ENCODE results near the gene CREB3L1.

Gene CREB3L1

DNA sequence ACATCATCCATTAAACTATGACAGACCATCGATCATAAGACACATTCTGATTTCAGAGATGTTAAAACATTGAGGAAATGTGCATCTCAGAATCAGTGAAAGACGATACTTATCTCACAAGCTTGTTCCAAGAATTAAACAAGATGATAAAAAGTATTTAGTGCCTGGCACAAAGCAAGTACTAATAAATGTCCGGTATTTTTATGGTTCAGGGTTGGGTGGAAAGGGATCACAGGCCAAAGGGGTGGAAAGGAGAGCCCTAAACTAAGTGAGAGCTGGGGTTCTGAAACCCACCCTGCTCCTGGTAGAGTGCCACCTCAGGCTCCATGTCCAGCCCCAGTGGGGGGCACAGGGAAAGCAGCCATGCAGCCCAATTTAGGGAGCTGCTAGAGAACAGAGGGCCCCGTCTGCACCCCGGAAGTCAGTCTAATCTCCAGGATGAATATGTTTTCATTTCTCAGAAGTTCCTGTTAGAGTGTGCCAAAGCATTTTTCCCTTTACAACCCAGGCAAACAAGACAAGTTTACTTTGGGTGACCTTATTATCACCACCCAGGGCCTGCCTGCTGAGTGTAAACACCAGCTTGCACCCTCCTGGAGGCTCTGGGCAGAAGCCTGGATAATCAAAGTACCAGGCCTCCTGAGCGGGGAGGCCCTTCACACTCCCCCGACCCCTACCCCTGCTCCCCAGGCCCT, 3.8 kb upstream of the CREB3L1 start:
- DNase-seq (ENCODE audit: low spot score): no peak

DNA sequence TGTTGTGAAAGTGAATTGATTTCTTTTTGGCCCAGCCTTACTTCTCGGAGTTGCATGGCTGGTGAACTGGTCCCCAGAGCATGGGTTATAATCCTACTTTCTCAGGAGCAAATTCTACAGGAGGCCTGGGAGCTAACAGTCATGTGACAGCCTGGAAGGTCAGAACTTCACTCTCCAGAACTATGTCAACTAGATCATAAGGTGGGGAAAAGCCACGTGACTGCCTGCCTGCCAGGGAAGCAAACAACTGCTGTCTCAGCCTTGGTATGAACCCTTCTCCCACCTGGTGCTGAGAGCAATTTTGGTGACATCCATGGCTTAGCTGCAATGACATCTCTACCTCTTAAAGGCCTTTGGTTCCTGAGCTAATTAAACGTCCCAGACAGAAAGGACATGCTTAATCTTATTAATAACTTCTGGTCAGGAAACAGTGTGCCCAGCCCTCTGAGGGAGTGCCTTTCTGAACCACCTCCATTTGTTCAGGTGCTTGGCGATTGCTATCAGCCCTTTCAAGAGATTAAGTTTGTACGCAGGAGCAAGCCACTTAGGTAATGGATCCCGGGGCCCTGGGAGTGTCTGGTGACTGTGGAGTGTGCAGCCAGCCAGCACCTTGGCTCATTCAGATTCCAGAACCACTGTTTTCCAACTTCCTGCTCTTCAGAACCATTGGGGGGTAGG, 1.4 kb upstream of the CREB3L1 start:
- no peak for DNase-seq (ENCODE audit: low spot score)

DNA sequence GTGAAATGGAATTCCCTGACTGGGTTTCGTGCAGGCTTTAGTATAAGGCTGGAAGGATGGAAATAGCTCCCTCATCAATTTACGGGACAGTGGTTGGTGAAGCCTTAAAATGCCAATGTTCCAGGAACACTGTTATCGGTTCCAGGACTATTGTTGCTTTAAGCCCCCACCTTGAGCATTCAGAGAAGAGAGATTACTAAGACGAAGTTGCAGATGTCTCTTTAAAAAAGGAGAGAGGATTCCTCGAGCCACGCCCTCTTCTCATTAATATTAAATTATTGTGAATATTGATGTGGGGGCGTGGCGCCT, 195 bp upstream of the CREB3L1 start:
- DNase-seq (ENCODE audit: low spot score): no peak

DNA sequence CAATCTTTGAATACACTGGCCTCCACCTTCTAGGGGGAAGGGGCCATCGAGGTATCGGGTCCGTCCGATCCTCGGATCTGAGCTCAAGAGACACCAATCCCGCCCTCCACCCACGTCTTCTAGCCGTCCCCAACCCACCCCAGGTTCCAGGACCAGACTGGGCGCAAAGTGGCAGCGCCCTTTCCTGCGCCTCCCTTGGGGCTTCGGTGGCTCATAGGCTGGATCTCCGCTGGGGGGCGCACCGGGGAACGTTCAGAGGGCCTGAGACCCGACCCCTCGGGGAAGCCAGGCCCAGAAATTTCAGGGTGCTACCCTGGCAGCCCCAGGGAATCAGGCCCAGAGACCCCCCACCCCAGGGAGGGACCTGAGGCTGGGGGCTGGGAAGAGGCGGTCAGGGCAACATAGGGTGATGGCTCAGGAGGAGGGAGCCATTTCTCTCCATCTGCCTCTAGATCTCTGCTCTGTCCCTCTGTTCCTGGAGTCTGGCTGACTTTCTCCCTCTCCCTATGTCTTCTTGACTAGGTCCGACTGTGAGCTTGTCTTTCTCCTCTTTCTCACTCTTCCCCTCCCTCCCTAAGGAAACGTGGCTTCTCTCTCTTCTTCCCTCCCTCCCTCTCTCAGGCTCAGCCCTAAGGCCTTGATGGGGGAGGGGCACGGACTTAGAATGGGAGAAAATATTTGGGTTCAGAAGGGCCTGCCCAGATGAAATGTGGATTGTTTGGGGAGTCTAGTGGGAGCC, 1.1 kb downstream of the CREB3L1 start:
- DNase-seq (ENCODE audit: low spot score): no peak

DNA sequence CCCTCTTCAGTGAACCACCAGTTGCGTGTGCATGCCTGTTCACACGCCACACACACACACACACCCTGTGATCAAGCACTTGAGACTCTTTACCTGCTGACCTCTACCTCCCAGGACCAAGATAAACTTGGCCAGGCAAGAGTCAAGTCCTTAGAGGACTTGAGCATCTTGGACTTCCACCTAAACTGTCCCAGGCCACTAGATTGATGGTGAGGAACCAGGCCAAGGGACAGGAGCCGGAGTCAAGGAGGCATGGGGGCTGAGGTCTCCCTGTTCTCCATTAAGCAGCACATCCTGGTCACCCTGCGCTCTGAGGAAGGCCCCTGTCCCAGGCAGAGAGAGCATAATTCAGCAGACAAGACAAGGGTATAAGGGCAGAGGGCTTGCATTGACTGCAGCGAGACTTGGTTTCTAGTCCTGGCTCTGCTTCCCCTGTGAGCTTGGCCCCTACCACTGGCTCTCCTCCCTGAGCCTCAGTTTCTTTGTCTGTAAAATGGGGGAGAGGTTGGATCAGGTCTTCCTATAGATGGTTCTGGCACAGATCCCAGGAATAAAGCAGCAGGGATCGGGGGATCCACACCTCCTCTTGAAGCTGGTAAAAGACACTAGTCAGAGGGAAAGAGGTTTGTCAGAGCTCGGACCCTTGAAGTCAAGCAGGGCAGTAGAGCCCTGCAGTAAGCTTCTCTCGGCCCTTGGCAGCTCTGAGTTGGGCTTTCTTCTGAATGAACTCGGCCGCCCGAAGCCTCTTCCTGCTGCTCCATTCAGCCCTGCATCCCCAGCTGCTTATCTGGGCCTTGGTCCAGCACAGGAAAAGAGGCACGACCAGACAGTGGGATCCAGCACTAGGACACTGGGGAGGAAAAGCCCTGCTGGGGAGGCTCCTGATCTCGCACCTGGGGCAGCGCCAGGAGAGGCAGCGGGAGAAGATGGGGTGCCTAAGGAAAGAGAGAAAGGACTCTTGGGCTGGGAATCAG, 2.0 kb downstream of the CREB3L1 start:
- DNase-seq (ENCODE audit: low spot score): no peak

DNA sequence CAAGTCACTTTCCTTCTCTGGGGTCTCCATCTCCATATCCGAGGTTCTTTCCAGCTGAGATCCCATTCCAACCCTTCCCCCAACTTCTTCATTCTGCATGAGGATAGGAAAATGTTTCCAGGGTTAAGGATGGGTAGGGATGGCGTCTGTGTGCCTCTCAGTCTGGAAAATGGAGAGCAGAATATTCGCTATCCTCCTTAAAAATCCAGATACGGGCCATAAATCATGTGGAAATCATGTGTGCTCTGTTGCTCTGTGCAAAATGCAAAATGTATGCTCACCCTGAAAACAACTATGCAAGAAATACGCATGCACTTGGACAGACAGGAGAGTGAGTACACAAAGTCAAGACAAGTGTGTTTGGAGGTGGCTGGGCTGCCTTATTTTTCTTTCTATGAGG, 3.2 kb downstream of the CREB3L1 start:
- DNase-seq (ENCODE audit: low spot score): no peak

DNA sequence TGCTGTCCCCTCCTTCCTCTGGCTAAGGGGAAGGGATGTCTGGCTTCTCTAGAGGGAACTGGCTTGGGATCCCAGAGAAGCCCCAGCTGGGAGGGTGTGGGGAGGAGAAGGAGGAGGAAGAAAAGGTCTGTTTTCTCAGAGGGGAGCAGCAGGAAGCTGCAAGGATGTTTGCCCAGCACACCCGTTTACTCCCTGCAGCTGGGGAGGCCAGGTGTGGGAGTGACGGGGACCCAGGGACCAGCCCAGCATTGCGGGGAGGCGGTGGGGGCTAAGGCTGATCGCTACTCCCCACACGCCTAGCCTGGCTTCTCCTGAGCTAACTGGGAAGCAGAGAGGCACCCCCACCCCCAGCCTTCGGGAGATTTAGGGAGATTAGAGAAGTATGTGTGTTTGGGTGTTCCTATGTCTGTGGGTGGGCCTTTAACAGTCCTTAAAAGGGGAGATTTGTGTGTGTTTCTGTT, 3.9 kb downstream of the CREB3L1 start:
- DNase-seq (ENCODE audit: low spot score): no peak

DNA sequence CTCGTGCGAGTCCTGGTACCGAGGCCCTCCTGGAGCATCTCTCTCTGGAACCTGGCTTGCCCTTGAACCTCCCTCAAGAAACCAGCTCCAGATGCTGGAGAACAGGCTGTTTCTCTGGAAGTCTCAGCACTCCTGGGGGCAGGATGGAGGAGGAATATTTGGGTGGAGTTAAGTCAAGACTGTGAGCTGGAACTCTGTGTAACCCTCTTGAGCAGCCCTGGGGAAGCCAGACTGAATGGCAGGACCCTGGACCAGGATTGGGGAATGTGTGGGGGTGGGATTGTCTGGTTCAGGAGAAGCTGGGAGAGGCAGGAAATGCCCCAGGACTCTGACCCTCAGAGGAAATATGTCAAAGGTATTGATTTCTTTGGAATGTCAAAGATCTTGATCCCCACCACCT, 7.7 kb downstream of the CREB3L1 start:
- no peak for DNase-seq (ENCODE audit: low spot score)

DNA sequence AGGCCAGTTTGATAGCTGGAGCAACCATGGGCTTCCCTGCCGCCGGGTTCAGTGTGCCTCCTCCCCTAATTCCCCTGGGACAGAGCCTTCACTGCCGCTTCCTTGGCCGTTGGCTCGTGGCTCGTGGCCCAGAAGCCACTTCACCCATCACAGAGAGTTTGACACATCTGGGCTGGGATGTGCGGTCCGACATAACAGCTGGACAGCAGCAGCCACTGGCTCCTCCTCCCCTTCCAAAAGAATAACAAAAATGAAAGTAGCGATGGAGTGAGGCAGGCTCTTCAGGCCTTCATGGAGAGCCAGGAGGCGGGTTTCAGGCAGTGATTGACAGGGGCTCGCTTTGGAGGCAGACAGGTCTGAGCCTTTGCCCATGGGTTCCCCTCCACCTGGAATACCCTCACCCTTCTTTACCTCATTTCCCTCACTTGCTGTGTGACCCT, 8.2 kb downstream of the CREB3L1 start:
- no peak for DNase-seq (ENCODE audit: low spot score)

DNA sequence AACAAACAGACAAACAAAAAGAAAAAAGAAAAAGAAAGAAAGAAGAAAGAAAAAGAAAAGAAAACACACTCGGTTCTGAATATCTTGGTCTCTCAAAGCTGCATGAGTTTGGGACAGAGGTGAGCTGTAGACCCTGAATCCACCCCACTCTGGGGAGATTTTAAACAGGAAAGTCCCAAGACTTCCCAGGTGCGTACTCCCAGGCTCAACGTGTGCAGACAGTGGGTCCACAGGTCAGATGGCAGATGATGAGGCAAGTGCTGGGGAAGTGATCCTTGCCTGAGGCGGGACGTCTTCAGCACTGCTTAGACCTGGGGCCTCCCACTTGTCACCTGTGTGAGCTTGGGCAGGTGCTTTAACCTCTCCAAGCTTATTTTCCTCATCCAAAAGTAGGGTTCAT, 9.3 kb downstream of the CREB3L1 start:
- DNase-seq (ENCODE audit: low spot score): no peak

DNA sequence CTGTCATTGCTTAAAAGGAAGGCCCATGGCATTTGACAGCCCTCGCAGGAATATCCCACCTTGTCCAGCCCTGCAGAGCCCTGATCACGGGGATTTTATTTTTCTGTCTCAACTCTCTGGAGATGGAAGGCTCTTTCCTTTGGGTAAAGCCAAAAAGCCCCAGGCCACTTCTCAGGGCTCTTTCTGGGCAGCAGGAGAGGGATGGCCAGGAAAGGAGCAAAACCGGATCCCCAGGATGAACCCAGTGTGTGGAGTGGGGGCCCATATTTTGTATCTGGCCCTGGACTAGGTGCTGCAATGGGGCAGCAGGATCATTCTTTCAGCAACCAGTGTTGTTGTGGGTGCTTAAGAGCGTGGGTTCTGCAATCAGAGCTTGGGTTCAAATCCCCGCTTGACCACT, 11.0 kb downstream of the CREB3L1 start:
- no peak for DNase-seq (ENCODE audit: low spot score)

DNA sequence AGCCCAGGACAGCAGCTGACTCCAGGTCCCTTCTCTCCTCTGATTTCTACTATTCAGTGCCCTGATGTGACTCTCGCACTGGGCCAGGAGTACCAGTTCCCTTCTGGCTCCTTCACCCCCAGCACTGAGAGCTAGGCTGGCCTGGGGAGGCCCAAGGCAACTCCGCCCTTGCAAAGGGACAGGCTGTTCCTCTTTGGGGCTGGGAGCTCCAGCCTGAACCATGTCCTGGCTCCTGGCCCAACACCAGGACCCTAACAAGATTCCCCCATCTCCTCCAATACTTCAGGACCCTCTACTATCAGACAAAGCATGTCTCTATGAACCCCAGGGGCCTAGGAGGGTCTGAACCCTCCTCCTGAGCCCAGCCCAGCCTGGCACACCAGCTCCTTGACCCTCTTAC, 12.5 kb downstream of the CREB3L1 start:
- DNase-seq (ENCODE audit: low spot score): no peak

DNA sequence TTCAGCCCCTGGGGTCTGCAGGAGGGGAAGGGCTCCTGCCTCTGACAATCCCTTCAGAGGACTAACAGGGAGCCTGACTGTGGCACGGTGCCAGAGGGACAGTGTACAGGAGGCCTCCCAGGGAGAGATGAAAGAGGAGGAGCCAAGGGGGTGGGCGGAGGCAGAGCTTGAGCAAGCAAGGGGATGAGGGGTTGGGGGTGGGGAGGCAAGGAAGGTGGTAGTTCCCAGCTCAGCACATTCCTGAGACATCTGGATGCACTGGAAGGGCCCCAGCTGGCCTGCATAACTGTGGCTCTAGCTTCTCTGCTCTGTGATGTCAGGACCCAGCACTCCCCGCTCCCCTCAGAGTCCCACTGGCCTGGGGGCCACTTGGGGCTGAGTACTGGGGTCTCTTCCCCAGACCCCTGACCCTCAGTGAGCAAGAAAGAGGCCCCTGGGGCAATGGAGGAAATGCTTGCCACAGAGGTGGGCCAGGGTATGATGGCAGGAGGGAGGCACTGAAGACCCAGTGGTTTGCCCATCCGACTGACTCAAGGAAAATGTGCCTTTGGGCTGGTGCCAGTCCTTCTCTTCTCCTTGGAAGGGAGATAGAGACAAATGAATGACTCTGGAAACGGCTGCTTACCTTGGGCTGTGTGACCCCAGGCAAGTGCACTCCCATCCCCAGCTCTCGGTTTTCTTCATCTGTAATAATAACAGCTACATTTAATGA, 13.3 kb downstream of the CREB3L1 start:
- no peak for DNase-seq (ENCODE audit: low spot score)

DNA sequence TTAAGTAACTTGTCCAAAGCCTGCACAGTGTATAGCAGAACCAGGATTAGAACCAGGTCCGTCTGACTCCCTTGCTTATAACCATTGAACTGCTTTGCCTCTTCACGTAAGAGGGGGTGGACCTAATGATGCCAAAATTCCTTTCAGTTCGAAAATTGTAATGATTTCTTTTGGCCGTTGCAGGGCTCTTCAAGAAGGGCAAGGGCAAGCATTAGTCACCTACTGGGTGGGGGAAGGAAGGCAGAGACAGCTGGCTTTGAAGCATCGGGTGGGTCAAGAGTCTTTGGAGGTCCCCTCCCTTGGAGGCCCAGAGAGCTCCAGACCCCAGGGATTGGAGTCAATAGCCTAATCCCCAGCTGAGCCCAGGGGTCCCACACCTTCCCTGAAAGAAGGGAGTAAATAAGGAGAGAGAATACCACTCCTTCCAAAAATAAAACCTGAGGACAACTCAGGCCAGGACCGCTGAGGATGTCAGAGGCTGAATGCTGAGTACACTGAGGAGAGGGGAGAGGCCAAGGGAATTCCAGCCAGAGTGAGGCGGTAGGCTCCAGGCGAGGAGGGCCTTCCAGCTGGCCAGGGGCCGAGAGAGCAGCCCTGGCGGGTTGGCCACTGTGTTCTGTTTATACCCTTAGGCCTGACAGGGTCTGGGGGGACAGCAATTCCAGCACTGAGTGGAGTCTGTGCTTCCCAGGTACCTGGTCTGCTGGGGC, 14.1 kb downstream of the CREB3L1 start:
- no peak for DNase-seq (ENCODE audit: low spot score)

DNA sequence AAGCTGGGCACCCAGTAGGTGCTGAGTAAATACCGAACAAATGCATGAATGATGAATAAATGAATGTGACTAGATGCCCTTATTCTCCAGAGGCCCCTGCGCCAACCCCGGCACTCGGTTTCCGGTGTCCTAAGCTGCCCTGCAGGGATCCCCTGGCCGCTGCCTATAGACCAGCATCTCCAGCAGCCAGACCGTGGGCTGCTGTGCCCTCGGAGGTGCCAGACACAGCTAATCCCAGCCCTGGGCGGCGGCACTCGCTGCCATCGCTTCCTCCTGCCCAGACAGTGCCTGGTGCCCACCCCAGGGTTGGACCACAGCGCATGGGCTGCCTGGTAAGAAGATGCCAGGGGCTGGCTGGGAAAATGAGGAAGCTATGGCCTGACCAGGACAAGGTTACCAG, 15.6 kb downstream of the CREB3L1 start:
- no peak for DNase-seq (ENCODE audit: low spot score)

DNA sequence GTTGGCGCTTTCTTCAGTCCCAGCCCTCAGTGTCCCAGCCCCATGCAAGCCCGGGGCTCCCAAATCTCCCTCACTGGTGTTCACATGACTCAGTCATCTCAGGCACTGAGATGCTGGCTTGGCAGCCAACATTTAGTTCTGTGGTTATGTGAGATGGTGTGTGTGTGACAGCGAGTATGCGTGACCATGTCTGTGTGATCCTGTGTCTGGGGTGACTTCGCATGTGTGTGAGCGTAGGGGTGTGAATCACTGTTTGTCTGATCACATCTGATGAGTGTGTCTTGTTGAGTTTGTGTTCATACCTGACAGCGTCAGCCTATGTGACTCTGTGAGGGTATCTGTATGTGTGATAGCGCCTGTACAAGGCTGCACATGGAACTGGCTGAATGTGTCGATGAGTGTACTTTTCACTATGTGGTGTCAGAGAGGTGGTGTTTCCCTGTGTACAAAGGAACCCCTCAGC, 16.2 kb downstream of the CREB3L1 start:
- no peak for DNase-seq (ENCODE audit: low spot score)

DNA sequence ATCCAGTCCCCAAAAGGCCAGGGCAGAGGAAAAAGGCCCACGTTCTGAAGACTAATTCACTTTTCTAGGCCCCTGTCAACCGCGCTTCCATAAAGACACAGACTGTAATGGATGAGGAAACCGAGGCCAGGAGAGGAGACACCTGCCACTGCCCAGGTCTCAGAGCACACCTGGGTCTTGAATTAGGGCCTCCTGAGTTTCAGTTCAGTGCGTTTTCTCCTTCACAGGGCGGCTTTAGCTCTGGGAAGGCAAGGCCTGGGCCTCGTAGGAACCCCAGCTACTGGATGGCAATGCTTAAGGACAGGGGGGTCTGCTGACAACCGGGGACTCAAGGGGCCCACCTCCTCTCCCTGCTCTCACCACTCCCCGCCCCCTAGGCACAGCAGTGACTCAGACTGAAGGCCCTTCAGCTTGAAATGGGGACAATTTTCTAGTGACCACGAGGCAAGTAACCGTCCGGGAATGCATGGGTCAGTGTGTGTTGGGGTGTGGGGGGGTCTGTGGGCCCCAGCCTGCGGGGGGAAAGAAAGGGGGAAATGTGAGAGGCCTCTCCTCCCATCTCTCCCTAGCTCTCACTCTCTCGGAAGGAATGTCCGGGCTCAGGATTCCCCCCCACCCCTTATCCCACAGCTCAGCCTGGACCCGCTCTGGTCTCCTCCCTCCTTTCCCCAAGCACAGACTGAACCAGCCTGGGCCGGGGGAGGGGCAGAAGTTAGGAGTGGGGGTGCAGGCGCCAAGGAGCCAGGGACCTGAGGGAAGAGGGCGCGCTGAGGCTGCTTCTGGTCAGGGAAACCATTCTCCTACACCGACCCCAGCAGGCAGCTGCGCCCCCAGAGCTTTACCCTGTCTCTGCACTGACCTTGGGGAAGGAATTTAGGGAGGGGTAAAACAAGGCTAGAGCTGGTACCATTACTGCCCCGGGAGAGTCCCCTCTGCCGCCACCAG, 17.2 kb downstream of the CREB3L1 start:
- DNase-seq (ENCODE audit: low spot score): no peak

DNA sequence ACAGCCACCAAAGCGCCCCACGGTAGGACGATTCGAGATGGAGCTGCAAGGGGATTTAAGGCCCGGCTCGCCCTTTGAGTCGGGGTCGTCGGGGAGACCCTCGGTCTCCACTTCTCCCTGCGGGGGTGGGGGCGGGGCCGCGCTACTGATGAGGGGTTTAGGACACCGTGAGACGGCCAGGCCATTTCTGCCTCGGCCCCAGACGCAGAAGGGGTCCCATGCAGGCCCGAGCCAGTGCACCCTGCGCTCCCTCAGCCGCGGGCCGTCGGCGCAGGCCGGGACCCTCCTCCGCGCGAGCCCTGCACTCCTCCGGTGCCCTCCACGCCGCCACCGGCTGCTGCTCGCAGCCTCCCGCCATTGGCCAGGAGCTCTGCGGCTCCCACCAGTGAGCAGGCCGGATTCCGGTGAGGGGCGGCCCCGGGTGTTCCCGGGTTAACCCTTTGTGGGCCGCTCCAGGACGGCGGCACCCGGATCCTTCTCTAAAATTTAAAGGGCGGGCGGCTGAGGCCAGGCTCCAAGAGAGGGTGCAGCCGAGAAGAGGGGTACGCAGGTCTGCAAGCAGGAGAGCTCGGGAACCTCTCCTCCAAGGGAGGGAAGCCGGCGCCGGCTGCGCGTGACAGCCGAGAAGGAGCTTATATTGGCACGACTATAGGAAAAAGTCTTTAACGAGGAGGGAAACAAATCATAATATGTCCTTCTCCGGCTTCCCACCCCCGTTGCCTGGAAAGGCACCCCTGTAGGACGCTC, 18.0 kb downstream of the CREB3L1 start:
- peak; percentile 62 for DNase-seq (ENCODE audit: low spot score)

DNA sequence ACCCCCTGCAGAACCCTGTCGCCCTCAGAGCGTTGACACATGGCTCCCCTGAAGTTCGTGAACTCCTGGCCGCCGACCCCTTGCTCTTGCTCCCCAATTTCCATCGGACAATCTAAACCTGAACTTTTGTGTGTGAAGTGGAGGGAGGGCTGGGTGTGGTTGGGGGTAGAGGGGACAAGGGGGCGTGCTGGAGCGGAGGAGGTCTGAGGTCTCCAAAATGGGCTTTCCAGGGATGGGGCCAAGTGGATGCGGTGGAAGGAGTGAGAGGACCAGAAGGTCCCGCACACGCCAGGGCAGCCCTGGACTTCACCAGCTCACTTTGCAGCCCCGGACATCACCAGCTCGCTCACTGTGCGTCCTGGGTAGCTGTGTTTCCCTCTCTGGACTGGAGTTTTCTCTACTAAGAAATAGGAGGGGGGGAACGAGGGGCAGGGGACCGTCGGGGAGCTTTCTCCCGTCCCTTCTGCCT, 18.6 kb downstream of the CREB3L1 start:
- no peak for DNase-seq (ENCODE audit: low spot score)
